M059J (cell line): ENCODE results near the gene FBRS. TPM values are rescaled to one million over a fixed set of nuclear protein-coding genes. Genes with fewer than 3 reads are reported as not detected.
"Not testable (repeated sequence)": the region's sequence is repeated elsewhere in the genome, so short reads cannot be mapped to it uniquely, and the experiment has no call there.

ENCODE experiments used
- DNase-seq: peaks from one replicate; pipeline ENCODE4 v3.0.0-alpha.2; 2012; ENCODE audit warnings: low read depth
- total RNA-seq: library from RNA; depleted of rRNA; stranded (reverse); fragments of >200 nt; shearing (Covaris generic); gene quantifications from 2 replicates; pipeline ENCODE4 v1.2.3, GENCODE V29; 2014; rRNA removed

The FBRS gene
- 7.5 and 14.2 TPM in 2 replicates for total RNA-seq

DNA sequence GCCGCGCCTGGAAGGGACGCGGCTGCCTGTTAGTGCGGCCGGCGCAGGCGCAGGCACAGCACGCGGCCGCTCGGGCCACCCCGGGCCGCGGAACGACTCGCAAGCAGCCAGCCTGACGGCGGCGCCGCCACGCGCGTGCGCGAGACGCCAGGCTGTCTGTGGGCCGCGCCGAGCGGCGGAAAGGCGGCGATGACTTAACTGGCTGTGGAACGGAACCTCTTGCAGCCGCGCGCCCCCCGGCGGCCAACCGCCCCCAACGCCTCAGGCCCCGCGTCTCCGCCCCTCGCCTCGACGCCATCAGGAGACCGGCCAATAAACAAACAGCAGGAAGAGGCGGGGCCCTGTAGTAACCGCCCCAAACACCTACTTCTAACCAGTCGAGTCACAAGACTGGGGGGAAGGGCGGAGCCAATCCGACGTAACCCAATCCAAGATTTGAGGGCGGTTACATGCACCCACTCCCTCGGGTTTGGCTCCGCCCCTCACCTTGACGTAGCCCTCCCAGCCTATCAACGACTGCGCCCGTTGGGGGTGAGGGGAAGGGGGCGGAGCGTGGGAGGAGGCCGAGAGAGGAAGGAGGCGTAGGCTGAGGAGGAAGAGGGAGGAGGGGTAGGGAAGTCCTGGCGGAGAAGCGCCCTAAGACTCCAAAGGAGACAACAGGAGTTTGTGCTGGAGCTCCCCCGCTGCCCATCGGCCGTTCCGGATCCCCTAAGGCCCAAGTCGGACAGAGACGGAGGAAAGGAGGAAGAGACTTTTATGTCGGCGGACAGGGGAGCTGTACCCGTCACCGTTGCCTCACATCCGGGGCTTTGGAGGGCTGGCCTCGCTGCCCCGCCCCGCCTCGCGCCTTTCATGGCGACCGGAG lies at the start of gene FBRS:
Gene FBRS (plus strand): TSS at position 566 of the 865 bp plus-strand sequence. CDS start 1,088 bp downstream, outside the sequence.
- peak; percentile 100 for DNase-seq

DNA sequence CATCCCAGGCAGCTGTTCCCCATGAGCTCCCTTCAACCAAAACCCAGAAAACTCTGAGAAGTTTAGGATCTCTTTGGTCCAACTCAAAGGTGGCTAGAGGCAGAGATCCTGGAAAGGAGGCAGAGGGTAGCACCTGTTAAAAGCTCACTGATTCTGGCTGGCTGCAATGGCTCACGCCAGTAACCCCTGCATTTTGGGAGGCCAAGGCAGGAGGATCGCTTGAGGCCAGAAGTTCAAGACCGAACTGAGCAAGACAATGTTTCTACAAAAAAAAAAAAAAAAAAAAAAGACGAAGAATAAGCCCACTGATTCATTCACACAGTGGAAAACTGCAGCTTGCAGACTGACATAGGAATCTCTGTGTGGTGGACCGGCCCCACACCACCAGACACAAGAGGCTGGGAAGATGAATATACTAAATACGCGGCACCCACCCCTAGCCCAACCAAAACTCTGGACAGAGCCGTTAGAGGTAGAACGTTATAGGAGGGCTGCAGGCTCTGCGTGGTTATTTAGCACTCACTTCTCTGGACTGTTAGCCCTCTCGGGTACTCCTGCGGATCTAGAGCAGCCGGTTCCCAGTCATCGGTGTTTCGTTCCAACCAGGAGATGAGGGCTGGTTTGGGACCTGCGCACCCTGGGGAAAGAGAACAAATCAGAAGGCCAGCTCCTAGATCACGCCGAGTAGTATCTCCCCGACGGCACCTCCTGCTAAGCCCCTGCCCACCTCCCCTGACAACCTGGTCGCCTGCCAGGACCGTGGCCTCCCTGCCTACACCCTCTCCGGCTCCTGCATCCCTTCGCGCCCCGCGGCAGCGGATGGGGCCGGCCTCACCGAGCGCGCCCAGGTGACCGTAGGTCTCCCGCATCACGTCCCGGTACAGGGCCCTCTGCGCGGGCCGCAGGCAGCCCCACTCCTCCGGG lies 49.0 kb upstream of the FBRS start:
- peak; percentile 38 for DNase-seq

DNA sequence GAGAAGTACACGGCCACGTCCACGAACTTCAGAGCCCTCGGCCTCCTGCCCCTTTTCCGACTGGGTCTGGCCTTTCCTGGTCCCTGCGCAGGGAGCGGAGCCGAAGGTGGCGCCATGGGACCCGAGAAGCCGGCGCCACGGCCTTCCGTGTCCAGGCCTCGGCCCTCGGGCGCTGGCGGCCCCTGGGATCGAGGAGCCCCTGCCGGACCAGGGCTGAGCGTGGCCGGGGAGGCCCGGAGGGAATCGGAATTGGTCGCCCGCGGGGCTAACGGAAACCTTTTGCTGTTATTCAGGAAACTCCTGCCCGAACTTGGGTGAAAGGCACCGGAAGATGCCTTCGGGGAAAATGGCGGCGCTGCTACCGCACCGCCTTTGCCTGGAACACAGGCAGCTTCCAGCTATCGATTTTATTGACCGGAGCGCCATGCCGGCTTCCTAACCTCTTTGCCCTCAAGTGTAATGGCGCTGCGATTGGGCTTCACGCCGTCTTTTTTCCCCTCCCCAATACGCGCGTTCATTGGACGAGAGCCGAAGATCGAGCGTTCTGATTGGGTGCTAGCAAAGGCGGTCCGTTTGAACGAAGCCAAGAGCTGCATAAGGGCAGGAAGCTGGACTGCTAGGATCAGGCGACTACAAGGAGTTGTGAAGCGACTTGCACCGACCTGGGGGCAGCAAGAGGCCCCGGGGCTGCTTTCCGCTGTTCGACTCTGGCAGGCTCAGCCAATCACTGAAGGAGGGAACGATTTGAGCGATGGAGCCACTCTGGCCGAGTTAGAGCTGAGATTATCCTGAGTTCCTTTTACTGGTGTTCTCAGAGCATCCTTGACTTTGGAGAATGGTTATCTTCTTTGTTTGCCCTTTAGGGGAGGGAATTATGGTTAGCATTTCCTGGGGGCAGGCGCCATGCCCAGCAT lies 48.0 kb upstream of the FBRS start, which contains the start of gene ZNF689:
Gene ZNF689 (minus strand): TSS at position 464 of the 914 bp plus-strand sequence. CDS start 348 bp downstream, at position 116.
- peak; percentile 91 for DNase-seq

DNA sequence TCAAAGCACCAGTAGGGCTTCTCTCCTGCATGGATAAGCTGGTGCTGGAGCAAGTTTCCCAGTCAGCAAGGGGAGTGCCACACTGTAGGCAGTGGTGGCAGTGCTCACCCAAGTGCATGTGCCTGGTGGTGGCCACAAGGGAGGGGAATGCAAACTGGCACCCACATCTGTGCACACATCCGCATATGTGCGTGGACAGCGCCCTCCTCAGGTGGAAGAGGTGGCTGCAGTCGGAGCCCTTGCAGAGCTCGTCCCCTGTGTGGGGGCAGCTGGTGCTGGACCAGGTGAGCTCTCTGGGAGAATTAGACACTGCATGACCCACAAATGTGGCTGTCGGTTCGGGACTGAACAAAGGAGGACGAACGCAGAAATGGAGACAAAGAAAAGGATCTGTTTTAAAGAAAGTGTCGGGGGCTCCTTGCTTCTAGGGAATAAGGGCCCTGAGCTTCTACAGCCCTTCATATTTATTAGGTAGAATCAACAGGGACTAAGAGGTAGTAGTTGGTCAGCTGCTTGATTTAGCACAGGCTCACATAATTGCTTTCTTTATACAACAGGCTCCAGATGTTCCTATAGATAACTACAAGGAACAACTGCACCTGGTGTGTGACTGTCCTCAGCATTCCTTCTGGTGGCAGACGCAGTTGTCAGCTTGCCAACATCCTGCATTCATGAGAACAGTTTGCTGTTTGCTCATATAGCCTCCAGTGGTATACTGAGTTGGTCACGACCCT lies 42.7 kb upstream of the FBRS start:
- DNase-seq = peak; percentile 36

DNA sequence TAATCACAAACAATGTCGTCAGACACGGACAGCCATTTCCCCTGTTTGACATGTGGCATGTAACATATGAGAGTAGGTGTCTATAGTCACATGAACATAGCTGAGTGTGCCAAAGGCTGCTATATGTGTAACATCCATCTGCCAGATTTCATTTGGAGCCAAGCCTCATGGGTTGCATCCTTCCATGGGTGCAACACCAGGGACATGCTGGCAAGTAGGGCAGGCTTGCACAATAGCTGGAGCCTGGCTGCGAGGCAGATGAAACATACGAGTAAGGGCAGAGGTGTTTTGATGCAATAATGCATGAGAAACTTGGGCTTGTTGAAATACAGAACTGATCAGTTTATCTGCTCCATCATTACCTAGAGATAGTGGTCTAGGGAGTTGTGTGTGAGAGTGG lies 39.0 kb upstream of the FBRS start:
- DNase-seq = no peak

DNA sequence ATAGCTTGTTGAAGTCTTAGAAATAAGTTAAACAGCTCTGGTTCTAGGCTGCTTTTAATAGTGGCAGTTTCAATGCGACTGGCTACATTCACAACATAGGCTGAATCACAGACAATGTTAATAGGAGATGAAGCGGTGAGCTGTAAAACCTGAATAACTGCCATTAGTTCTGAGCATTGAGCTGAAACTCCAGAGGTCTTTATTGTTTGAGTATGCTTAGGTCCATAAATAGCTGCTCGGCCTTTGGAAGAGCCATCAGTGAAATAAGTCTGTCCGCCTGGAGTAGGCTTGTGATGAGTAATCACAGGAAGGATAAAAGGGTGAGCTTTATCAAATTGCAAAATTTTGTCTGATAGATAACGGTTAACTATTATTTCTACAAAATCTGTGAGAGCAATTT lies 38.6 kb upstream of the FBRS start:
- no peak for DNase-seq

DNA sequence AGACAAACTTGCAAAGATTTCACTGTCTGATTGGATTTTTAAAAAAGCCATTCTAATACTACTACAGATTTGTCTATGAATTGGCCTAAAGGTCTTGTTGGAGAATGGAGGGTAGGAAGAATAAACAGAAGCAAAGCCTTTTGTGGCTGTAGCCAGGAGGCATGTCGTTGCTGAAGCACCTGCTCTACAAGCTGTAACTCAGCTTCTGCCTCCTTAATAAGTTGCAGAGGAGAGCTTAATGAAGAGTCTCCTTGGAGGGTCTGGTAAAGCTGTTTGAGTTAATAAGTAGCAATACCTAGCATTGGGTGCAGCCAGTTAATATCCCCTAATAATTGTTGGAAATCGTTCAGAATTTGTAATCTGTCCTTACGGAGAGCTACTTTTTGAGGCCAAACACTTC lies 38.1 kb upstream of the FBRS start:
- DNase-seq = no peak

DNA sequence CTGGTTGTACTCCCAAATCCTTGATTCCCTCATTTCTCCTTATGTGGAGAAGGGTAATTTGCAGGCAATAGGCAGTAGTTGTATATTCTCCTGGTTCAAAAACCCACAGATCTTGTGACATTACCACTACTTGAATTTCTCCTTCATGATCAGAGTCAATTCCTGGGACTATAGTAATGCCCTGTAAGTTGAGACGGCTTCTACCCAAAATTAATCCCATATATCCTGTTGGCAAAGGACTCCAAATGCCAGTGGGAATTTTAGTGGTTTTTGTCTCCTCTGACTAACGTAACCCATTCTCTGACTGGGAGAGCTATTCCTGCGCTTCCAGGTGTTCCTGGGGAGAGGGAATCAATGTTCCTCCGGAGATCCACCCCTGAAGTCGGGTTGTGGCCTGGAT lies 36.5 kb upstream of the FBRS start:
- peak; percentile 67 for DNase-seq

DNA sequence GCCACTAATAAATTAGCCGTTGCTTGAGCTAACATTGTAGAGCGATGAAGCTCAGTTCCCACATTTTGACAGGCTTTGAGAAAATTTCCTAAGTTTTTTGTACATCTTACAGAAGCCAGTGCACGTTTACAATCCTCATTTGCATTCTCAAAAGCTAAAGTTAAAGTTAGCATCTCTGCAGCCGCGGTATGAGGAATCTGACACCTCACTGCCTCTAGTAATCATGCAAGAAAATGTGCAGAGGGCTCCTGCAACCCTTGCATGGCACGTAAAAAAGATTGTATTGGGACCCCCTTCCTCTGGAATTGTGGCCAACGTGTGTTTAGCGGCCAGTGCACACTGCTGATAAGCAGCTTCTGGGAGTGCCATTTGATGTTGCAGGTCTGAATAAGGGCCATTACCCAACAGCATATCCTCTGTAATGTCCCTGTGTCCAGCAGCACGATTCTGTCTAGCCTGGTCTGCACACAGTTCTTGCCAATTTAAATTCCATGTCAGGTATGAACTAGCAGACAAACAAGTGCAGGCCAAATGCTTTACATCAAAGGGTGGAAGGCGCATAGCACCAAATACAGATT lies 35.7 kb upstream of the FBRS start:
- DNase-seq = no peak

DNA sequence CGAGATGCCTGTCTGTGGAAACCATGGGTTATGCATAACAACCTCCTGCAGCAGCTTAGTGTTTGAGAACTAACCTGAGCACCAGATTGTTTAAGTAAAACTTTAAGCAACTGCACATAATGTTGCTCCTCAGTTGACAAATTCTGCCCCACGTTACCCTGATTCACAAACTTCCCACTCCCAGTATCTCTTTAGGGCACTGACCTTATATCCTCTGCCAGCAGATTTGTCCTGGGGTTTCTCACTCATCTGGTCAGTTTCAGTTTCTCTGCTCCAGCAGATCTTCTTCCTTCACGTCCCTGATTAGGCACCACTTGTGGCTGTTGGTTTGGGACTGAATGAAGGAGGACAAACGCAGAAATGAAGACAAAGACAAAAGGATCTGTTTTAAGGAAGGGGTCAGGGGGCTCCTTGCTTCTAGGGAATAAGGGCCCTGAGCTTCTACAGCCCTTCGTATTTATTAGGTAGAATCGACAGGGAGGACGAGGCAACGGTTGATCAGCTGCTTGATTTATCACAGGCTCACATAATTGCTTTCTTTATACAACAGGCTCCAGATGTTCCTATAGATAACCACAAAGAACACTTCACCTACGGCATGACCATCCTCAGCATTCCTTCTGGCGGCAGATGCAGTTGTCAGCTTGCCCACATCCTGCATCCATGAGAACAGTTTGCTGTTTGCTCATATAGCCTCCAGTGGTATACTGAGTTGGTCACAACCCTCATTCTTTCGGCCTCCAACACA lies 34.5 kb upstream of the FBRS start:
- no peak for DNase-seq

DNA sequence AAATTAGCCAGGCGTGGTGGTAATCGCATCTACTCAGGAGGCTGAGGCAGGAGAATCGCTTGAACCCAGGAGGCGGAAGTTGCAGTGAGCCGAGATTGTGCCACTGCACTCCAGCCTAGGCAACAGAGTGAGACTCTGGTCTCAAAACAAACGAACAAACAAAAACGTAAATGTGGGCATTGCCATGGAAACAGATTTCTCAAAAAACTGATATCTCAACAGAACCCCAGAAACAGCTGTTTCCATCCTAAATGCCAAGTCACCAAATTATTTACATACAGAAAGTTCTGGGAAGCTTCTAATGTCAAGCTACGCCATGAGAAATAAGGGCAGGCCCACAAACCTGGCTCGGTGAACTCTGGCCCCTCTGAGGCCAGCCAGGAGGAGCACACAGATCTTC lies 32.0 kb upstream of the FBRS start:
- DNase-seq = no peak

DNA sequence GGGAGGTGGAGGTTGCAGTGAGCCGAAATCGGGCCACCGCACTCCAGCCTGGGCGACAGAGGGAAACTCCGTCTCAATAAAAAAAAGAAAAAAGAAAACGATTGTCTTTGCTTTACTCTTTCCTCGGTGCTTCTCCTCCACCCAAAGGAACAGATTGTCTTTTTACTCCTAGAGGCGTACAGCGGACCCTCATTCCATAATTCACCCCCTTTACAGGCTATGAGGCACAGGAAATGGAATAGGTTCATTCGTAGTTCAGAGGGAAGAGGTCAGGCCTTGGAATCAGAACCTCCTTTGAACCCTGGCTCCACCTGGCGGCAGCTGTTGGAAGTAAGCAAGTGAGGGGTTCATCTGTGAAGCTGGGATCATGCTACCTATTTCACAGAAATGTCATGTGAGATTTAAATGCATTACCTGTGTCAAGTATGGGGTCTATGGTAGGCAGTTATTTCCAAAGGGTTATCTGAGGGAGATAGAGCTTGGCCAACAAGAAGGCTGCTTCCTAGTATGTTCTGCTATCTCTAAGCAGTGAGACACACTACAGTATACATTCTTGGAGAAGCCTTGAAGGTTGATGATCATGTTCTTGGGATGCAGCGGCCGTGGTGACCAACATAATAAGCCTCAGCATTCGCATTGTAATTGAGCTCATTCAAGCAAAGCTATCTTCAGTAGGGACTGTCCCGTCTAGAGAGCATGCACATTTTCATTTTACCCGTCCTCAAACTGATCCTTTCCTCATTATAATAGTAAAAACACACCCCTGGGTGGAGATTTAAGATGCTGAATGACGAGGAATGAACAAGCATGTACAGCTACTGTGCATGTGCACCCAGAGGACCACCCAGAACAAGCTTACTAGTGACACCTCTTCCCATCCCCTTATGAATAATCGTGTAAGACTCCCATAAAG lies 29.3 kb upstream of the FBRS start:
- DNase-seq = peak; percentile 74

DNA sequence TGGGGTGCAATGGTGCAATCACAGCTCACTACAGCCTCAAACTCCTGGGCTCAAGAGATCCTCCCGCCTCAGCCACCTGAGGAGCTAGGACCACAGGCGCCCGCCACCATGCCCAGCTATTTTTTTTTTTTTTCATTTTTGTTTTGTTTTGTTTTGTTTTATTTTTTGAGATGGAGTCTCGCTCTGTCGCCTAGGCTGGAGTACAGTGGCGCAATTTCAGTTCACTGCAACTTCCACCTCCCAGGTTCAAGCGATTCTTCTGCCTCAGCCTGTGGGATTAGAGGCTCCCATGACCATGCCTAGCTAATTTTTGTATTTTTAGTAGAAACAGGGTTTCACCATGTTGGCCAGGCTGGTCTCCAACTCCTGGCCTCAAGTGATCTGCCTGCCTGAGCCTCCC lies 25.8 kb upstream of the FBRS start:
- DNase-seq = not testable (repeated sequence)

DNA sequence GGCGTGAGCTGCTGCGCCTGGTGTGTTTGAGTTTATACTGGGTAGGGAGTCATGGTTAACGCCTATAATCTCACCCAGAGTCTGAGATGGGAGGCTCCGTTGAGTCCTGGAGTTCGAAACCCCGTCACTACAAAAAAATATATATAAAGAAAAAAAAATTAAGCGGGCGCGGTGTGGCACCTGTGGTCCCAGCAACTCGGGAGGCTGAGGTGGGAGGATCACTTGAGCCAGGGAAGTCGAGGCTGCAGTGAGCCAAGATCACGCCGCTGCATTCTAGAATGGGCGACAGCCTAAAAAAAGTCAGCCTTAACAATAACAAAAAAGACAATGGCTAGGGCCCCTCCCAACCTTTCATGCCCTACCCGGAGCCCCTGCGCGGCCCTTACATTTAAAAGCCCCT lies 24.7 kb upstream of the FBRS start:
- no peak for DNase-seq

DNA sequence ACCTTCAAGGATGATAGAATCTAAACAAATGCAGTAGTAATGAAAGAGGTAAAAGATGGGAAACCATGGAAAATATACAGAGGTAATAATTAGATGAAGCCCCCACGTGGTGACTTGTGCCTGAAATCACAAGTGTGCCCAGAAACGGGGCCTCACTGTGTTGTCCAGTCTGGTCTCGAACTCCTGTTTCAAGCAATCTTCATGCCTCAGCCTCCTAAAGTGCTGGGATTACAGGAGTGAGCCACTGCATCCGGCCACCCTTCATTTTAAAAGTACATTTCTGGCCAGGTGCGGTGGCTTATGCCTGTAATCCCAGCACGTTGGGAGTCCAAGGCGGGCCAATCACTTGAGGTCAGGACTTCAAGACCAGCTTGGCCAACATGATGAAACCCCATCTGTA lies 21.6 kb upstream of the FBRS start:
- no peak for DNase-seq

DNA sequence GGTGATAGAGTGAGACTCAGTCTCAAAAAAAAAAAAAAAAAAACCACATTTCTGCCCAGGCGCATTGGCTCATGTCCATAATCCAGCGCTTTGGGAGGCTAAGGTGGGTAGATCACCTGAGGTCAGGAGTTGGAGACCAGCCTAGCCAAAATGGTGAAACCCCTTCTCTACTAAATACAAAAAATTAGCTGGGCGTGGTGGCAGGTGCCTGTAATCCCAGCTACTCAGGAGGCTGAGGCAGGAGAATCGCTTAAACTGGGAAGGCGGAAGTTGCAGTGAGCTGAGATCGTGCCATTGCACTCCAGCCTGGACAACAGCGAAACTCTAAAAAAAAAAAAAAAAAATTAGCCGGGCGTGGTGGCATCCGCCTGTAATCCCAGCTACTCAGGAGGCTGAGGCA lies 21.1 kb upstream of the FBRS start:
- DNase-seq = not testable (repeated sequence)

DNA sequence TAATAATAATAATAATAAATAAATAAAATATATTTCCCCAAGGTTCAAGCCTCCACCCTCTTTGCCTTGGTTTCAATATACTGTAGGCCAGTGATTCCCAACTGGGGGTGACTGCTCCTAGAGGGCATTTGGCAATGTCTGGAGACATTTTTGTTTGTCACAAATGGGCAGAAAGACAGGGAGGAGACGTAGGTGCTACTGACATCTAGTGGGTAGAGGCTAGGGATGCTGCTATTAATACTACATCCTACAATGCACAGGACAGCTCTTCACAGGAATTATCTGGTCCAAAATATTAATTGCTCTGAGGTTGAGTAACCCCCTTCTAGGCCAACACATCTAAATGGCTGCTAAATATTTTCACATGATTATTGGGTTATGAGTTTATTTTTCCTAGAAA lies 20.3 kb upstream of the FBRS start:
- DNase-seq = peak; percentile 72

DNA sequence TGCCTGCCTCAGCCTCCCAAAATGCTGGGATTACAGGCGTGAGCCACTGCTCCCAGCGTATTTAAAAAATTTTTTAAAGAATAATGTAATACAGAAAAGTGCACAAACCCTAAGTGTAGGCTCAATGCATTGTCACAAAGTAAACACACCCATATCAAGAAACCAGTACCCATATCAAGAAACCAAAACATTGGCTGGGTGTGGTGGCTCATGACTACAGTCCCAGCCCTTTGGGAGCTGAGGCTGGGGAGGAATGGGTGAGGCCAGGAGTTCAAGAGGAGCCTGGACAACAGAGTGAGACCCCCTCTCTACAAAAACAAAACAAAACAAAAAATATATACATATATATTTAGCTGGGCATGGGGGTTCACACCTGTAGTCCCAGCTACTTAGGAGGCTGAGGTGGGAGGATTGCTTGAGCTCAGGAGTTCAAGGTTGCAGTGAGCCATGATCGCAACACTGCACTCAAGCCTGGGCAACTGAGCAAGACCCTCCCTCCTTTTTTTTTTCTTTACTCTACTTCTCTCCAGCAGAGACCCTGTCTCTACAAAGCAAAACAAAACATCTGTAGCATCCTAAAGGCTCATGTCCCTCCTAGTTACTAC lies 16.8 kb upstream of the FBRS start:
- DNase-seq = no peak
